Nucleus accumbens (tissue), 56 donors: Measurements from ENCODE around the gene RBBP8NL.

ENCODE experiments used
- DNase-seq, 56 donors: peaks; one replicate each; lab custom pipeline; 2025; lab: John Stamatoyannopoulos, UW

RBBP8NL gene

DNA sequence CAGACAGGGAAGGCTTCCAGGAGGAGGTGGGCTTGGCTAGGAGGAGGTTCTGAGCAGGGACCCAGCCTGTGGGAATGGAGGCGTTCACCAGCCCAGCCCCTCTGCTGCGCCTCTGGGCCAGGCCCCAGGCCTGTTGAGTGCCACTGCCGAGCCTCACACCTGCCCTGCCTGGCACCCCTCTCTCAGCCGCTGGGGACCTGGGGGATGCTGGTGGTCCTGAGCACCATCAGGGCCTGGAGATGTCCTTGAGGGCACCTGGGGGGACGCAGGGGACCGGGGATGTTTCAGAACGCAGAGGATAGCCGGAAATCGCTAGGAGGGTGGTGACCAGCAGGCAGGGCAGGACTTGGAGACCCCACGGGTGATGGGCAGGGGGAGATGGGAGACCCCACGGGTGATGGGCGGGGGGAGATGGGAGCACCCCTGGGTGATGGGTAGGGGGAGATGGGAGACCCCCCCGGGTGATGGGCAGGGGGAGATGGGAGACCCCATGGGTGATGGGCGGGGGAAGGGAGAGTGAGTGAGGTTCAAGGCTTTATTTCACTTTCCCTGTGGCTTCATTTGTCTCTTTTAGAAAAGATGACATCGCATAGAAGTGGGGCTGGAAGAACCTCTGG, 35.7 kb upstream of the RBBP8NL start:
- no peak for DNase-seq

DNA sequence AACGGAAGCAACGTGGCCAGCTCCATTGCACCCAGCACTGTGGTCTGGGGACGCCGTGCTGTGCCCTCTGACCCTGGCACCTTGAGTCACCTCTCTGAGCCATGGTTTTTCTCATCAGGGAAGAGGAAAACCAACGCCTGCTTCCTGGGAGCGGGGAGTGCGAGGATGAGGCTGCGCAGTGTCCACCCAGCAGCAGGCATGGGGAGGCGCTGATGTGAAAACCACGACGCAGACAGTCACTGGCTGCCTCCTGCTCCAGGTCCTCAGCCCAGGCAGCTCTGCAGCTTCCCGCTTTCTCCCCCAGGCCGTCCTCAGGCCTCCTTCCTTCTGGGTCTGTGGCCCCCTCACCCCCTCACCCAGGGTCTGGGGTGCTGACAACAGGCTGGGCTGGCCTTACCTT, 34.5 kb upstream of the RBBP8NL start:
- no peak for DNase-seq

DNA sequence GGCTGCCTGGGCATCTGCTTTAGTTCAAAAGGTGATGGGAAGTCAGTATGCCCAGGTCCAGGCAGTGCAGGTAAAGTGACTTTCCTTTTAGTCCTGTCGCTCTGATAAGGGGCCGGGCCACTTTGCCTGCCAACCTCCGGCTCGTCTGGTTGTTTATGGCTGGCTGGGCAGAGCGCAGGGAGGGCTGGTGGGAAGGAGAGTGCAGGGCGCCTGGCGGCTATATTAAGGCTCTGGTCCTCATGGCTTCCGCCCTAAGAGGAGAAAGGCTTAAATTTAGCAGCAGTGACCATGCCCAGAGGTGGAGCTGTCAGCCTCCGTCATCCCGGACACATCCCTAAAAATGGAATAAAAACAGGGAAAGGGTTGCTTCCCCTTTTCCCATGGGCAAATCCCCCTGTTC, 33.8 kb upstream of the RBBP8NL start:
- no peak for DNase-seq

DNA sequence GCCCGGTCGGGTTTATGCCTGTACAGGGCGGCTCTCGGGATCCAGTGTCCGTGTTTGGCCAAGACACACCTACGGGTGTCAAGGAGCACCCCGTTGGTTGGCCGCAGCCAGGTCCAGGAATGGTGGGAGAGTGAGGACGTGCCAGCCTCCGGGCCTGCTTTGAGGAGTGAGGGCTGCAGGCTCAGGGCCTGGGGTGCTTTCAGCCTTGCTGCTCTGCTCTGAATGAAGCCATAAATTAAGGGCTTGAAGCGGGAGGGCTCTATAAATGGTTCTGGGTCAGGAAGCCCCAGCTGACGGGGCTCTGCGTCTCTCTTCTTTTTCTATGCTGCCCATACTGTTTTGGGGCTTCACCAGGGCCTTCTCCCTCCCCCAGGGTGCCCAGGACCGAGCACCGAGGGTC, 33.3 kb upstream of the RBBP8NL start:
- no peak for DNase-seq

DNA sequence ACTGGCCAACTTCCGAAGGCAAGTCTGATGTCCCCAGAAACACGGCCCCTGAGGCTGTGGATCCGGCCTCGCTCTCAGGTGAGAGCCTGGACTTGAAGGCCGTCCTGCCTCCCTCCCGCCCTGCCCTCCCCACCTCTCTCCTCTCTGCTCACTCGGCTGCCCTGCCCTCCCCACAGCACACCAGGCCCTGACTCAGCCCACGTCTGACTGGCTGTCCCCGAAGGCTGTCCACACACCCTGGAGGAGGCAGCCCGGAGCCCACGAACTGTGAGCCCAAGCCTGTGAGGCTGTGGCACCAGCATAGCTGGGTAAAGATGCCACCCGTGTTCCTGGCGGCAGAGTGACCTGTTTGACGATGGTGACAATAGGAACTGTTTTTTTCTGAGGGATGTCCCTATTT, 32.1 kb upstream of the RBBP8NL start:
- DNase-seq = no peak

DNA sequence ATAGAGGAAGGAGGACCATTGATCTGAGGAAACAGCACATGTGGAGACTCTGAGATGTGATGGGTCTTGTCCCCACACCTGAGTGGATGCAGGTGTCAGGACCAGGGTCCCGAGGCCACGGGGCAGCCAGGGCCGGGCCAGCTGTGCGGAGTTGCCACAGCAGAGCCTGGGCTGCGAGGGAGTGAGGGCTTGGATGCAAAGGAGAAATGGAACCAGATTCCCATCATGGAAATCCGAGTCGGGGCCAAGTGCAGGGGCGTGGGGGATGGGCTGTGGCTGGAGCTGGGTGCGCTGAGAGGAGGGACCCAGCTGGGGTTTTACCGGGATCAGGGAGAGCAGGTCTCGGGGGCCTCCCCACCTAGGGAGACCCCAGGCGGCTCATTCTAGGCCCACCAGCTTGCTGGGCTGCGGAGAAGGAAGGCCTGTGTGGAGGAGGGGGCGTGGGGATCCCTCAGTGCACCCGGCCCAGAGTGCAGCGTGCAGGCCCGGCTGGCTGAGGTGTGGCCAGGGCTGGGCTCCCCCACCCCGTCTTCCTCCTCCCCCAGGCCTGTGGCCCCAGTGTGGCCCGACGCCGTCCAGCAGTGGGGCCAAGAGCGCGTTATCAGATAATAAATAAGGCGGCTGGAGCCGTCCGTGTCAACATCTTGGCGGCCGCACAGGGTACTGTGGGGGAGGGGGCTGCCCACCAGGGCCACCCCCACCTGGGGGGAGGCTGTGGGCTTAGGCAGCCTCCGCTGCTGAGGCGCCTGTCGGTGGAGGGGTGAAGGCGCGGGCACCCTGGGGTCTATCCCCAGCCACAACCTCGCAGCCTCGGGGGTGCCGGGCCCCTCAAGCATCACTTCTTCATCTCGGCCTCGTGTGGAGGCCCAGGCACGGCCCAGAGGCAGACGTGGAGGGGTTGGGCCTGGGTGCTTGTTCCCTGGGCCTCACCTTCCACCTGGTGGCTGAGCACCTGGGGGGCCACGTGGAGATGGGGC, 31.2 kb upstream of the RBBP8NL start:
- no peak for DNase-seq

DNA sequence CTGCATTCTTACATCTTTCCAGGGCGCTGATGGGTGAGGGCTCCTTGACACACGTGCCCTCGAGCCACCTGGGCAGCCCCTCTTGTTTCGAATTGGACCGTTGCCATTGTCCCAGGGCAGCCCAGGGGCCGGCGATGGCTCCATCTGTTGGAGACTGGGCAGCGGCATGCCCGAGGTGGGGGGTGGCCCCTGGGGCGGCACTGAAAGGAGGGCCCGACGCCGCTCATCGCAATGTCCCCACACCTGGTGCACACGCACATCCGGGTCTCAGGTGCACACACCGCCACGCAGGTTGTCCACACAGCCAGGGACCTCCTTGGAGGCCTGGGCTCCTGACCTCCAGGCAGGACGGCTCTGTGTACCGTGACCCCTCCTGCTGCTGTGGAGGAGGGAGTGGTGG, 30.5 kb upstream of the RBBP8NL start:
- DNase-seq = no peak

DNA sequence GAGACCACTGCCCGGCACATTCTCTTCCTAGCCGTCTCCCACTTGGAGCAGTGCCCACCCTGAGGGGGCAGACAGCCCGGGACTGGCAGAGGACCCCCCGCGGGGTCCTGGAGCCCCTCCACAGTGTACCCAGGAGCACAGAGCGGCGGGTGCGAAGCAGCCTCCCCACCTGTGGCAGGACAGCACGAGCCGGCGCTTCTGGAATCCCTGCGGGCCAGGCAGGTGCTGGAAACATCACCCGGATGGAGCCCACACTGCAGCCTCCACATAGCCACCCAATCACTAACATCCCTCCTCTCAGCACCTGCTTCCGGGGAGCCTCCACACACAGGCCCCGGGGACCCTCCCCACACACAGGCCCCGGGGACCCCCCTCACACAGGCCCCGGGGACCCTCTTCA, 29.8 kb upstream of the RBBP8NL start:
- DNase-seq = no peak

DNA sequence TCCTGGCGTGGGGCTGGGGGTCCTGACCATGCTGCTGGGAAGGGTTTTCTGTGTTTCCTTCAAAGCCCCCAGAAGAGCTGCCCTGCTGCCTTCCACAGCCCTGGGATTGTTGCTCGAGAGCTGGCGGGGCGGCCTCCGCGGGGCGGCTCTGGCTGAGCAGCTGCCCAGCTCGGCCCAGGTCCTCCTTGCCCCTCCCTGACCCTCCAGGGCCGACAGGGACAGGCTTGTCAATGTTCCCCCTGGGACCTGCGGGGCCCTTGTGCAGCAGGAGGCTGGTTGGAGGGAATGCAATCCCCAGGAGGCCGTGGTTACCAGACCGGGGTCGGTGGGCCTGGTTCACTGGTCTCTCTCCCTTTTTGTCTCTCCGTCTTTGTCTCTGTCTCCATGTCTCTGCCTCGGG, 28.6 kb upstream of the RBBP8NL start:
- DNase-seq = no peak

DNA sequence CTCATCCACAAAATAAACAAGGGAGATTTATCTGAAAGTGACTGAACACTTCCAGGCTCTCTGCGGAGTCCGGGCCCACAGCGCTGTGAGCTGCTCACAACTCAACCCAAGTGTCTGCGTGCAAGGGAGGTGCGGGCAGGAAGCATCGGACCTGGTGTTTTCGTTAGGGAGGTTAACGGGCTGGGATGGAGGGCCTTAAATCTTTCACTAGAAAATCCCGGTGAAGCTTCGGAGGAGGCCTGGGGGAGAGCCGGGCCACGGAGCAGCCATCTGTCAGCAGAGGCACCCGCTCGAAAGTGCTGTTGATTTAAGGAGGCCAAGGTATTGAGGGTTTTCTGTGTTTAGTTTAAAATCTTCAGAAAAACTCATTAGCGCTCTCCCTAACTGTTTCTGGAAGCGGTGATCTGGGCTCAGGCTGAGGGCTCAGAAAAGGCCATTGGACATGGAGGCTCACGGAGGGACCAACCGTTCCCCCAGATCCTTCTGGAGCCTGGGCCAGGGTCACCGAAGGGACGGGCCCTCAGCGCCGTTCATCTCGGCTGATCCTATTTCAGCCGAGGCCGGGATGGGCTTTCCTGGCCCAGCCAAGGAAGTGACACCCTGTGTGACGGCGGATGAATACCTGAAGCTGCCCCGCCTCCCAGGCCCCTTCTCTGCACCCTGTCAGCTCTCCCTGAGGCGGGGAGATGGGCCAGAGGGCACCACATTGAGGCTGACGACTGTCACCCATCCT, 27.7 kb upstream of the RBBP8NL start:
- DNase-seq = no peak

DNA sequence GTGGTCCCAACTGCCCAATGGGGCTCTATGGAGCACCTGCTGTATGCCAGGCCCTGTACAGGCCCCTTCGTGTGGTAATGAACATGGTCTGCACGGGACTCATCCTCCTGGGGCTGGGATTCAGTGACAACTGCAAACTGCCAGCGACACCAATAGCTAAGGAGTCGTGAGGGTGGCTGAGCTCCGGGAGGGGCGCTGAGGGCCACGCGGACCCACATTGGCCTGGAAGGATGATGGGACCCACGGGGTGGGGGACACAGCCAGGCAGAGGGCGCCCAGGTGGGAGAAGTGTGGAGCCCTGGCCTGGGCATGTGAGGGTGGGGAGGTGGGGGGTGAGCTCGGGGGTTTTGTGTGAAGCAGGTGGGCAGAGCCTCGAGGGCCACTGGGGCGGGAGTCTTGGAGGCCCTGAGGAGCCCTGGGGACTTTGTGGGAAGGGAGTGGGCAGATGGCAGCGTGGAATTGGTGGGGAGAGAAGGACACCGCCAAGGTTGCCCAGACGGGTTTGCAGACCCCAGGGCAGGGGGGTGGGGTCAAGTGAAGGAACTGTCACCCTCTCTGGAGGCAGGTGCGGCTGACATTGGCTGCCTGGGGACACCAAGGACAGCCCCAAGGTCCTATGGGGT, 26.0 kb upstream of the RBBP8NL start:
- no peak for DNase-seq

DNA sequence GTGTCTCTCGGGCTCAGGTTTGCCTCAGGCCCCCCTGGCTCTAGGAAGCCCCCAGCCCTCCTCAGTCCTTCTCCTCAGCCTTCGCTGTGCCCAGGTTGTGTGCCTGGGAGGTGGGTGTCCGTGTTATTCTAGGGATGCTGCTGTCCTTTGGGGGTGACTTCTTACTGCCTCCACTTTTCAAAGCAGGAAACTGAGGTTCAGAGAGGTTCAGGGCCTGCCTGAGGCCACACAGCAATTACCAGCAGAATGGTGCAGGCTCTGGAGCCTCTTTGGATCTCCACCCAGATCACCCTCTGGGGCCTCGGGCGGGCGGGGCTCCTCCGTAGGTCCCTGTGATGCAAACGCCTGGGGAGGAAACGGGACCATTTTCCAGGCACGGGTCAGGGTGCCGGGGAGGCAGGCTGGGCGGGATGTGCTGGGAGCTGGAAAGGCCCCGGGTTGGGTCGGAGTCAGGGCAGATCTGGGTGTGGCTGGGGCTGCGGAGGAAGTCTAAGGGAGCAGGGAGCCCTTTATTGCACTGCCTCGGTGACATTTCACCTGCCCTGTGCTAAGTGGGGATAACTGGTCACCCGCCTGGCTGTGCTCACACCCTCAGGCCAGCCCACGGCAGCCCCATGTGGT, 25.2 kb upstream of the RBBP8NL start:
- DNase-seq = no peak

DNA sequence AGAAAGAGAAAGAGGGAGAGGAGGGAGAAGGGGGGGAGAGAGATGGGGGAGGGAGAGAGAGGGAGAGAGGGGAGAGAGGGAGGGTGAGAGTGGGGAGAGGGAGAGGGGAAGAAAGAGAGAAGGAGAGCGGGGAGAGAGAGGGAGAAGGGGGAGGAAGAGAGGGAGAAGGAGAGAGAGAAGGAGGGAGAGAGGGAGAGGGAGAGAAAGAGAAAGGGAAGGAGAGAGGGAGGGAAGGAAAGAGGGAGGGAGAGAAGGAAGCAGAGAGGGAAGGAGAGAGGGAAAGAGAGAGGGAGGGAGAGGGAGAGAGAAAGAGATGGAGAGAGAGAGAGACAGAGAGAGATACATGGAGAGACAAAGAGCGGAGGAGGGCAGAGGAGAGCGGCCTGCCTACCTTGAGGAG, 24.6 kb upstream of the RBBP8NL start:
- DNase-seq = no peak

DNA sequence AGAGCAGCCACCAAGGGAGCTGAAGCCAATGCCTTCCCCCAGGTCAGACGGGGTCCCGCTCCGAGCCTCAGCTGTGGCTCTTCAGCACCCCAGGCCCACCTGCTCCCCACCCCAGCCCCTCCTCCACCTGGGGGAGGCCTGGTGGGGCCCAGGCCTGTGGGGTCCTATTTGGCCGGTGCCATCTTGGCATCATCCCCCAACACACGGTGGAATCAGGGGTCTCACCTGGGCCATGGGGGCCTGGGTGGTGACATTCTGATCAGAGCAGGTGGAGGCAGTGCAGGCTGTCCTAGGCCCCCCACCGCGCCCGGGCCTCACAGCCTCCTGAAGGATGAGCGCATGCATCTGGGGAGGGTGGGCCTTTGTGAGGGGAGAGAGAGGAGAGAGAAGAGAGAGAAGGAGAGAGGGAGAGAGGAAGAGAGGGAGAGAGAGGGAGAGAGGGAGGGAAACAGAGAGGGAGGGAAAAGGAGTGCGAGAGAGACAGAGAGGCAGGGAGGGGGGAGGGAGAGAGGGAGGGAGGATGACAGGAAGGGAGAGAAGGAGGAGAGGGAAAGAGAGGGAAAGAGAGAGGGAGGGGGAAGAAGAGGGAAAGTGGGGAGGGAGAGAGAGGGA, 23.9 kb upstream of the RBBP8NL start:
- DNase-seq = no peak

DNA sequence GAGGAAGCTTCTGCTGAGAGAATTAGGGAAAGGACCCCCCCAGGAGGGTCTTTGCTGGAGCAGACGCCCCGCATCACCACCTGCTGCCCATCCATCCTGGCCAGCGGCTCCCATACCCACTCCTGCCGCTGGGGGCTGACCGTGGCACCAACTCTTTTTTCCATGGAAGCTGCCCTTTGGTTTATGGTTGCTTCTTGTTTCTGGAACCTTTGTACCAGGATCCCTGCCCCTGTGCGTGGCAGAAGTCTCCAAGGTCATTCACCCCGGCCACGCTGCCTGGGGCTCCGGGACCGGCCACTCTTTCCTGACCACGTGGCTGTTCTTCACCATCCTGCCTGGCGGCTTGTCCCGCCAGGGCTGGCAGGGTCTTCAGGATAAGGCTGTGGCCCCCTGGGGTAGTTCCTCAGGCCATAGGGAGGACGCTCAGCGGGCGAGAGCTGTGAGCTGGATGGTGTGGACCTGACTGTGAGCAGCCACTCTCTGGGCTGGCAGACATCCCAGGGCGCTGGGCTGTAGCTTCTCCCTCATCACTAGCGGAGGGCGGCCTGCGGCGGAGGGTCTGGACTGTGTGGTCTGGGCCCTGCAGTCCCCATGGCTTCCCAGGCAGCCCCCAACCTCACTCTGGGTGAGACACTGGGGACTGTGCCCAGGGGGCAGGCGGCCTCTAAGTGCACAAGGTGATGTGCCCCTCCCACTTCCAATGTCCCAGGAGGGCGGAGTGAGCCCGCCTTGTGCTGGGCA, 22.8 kb upstream of the RBBP8NL start:
- DNase-seq = no peak

DNA sequence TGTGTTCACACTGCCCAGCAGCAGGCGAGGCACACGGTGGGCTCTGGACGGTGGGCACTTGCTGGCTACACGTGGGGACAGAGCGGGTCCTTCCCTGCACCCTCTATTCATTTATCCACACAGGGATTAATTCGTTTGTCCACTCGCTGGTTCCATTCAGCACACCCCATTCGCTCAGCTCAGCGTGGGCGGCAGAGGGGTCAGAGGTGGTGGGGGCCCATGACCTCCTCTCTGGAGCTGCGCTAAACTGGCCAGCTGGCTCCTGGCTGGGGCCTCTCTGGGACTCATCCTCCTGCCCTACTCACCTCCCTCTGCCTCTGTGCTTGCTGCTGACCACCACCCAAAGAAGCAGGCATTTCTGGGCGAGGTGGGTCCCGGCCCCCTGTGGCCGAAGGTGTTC, 21.4 kb upstream of the RBBP8NL start:
- no peak for DNase-seq

DNA sequence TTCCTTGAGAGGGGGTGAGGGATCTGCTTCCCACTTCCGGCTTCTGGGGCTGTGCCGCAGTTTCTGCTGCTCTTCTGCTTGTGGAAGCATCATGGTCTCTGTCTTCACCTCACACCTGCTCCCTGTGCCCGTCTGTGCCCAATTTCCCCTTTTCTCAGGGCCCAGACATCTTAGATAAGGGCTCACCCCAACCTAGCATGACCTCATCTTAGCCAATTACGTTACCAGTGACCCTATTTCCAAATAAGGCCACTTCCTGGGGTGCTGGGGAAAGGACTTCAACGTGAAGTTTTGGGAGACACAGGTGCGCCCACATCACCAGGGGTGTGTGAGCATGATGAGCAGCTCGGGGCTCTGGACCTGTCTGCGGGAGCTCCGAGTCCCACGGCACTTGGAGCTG, 20.7 kb upstream of the RBBP8NL start:
- no peak for DNase-seq

DNA sequence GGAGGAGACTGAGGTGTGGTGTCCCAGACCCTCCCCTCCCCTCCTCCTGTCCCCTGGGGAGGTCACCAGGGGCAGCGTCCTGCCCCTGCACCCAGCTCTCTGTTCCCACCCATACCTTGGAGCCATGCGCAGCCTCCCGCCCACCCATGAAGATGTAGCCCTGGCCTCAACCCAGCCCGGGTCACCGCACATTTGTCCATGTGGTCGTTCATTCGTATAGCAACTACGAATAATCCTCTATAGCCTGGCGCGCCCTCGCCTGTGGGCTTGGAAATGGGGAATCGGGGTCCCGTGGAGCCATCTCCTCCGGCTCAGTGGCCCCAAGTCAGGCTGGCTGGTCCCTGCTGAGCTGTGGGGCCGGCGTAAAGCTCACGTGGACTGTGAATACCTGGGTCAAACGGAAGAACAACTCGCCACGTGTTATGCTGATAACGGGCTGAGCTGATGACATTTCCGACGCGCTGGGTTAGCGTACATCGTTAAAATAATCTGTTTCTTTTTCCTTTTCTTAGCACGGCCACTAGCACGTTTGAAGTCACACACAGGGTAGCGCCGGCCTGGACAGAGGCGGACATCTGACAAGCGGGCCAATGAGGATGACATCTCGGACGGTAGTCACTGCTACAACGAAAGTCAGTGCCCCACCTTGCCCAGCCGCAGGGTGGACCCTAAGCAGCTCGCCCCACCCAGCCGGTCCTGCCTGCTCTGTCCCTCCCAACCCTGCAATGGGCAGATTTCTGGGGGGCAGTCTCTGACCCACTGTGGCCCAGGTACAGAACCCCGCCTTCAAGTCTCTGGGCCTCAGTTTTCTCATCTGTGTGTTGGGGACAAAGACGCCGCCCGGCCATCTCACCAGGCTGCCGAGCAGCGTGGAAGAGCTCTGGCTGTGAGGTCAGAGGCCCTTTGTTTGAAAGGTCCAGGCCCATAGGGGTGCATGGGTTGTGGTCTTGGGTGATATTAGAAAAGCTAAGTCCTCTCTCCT, 19.8 kb upstream of the RBBP8NL start:
- DNase-seq = no peak
